GM18858 (cell line): Measurements from ENCODE around the gene PRODH.
"Not testable (repeated sequence)": the region's sequence is repeated elsewhere in the genome, so short reads cannot be mapped to it uniquely, and the experiment has no call there.

ENCODE experiments used
- ATAC-seq: cut with Tn5 transposase; IDR thresholded peaks from one replicate; pipeline ENCODE4 v1.9.1; 2021; ENCODE audit not compliant: unreplicated experiment

PRODH gene

DNA sequence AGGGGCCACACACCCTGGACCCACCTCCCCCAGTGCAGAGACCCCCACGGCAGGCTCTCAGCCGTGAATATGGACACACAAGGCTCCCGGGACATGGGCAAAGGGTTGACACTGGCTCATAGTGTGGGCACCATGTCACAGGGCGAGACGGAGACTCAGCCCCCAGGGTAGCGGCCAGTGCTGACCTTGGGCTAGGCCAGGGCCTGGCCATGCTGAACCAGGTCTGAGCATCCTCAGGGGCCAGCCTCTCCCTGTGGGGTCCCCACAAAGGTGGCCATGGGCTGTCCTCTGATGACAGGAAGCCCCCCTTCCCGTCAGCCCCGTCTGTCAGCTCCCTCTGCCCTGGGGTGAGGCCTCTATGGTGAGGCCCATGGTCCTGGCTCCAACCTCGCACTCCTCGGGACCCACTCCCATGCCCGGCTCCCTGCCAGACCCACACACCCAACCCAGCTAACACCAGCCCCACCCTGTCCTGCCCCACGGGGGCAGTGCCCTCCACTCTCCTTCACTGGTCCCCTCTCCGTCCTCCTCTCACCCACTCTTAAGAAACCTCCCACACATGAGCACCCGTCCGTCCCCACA lies 19.0 kb upstream of the PRODH start:
- ATAC-seq = no peak

DNA sequence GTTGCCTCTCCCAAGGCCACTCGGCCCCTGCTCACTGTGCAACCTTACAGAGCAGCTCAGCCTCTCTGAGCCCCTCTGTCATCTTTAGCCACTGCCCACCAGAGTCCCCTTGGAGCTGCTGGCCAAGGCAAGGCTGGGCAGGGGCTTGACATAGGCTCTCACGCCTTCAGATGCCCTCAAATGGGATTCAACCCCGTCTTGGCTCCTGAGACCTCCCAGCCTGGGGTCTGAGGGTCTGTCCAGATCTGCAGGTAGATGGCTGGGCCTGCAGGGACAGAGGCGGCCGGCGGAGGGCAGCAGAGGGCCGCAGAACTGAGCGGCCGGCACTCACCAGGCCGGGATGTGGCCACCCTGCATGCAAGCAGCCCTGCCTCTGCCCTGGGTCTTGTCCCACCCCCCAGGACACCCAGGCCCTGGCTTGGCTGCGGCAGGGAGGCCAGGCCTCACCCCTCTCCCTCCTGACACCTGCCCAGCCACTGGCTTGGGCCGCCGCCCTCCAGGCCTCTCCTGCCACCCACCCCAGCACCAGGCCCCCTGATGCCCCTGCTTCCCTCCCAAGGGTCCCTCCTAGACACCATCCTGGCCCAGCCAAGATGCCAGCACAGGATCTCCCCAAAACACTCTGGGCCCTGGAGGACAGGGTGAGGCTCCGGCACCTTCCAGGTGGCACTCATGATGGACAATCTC lies 18.4 kb upstream of the PRODH start:
- ATAC-seq = not testable (repeated sequence)

DNA sequence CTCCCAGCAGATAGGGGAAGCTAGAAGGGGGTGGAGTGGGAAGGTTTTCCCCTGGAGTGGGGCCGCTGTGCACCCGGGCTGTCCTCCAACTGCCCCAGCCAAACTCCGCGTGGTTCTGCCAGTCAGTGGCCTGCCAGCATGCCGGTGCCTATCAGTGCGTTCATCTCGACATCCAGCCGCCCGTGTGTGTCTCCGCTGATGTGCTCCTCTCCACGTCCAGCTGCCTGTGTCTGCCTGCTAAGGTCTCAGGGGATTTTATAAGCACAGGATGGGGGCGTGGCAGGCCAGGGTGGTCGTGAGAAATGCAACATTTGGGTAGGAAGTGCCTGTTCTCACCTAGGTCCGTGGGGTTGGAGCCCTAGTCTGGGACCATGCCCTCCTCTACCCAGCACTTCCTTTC lies 17.0 kb upstream of the PRODH start:
- not testable (repeated sequence) for ATAC-seq

DNA sequence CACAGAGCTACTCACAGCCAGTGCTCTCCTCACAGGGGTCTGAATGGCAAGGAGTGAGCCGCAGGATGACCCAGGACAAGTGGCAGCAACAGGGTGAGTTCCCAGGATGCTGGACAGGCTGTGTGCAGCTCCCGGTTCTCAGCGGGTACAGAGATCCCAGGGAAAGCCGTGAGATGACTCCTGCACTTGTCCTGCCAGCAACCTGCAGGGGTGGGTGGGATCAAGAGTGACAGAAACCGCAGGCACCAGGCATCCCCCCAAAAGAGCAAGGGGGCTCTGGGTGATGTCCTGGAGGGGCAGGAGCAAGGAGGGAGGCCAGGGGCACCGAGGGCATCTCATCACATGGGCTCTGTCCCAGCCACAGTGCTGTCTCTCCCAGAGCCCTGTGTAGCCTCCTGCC lies 15.9 kb upstream of the PRODH start:
- ATAC-seq = no peak

DNA sequence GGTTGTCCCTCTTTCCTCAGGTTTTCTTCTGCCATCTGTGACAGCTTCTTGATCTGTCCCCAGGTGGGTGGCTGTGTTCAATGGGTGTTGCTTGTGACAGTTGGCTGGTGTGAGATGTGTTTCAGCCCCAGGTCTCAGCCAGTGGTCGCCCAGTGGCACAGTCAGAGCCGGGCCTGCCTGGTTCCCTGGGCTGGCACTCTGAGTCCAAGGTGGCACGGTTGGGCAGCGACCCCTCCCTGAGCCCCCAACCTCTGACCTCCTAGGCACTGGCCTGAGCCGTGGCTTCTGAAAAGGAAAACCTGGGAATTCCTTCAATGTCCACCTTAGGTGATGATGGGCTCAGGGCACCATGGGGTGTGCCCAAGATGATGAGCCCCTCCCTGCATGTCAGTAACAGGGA lies 14.0 kb upstream of the PRODH start:
- ATAC-seq = no peak

DNA sequence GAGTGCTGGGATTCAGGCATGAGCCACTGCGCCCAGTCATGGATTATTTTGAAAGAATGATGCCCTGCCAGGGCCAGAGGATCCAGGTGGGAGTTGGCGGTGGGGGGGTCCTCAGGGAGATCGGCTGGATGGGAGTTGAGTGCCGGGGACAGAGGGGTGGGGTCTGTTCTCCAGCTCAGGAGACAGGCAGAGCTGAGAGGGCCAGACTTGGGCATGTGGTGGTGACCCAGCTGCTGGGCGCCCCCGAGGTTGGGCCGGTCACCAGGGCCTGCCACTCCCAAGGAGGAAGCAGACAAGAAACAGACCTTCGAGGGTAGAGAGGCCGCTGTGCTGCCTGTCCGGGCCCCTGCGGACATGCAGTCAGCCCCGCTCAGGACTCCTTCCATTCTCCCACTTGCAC lies 11.8 kb upstream of the PRODH start:
- no peak for ATAC-seq

DNA sequence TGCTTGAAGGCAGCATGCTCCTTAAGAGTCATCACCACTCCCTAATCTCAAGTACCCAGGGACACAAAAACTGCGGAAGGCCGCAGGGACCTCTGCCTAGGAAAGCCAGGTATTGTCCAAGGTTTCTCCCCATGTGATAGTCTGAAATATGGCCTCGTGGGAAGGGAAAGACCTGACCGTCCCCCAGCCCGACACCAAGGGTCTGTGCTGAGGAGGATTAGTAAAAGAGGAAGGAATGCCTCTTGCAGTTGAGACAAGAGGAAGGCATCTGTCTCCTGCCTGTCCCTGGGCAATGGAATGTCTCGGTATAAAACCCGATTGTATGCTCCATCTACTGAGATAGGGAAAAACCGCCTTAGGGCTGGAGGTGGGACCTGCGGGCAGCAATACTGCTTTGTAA lies 11.0 kb upstream of the PRODH start:
- not testable (repeated sequence) for ATAC-seq

DNA sequence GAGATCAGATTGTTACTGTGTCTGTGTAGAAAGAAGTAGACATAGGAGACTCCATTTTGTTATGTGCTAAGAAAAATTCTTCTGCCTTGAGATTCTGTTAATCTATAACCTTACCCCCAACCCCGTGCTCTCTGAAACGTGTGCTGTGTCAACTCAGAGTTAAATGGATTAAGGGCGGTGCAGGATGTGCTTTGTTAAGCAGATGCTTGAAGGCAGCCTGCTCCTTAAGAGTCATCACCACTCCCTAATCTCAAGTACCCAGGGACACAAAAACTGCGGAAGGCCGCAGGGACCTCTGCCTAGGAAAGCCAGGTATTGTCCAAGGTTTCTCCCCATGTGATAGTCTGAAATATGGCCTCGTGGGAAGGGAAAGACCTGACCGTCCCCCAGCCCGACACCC lies 2.6 kb upstream of the PRODH start:
- ATAC-seq = not testable (repeated sequence)

DNA sequence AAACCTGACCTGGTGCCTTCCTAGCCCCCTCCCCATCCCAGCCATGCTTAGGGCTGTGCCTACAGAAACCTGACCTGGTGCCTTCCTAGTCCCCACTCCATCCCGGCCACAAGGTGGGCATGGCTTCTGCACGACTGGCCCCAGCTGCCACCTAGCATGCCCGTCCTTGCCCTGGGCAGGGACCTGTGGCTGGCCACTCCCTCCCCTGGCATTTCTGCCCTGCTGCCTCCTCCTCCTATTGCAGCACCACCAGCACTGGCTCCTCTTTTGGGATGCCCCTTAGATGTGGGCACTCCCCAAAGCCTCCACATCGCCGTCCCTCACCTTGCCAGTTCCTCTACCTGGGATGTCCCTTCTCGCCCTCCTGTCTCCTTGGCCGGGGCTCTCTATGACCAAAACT lies 1.4 kb downstream of the PRODH start:
- not testable (repeated sequence) for ATAC-seq

DNA sequence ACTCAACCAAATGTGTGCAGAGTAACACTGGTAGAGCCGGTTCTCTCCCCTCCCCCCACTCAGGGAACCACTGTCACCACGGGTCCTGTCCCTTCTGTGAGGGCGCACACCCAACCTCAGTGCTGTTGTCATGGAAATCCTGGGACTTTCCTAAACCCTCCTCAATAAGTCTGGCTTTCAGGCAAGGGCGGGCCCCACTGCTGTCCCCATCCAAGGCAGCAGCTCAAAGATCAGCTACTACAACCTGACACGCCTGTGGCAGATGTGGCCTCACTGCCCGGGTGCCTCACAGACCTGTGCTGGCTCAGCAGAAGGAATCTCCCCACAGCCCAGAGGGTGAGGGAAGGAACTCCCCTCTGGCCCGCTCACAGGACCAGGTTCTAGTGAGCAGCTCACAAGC lies 2.2 kb downstream of the PRODH start:
- no peak for ATAC-seq

DNA sequence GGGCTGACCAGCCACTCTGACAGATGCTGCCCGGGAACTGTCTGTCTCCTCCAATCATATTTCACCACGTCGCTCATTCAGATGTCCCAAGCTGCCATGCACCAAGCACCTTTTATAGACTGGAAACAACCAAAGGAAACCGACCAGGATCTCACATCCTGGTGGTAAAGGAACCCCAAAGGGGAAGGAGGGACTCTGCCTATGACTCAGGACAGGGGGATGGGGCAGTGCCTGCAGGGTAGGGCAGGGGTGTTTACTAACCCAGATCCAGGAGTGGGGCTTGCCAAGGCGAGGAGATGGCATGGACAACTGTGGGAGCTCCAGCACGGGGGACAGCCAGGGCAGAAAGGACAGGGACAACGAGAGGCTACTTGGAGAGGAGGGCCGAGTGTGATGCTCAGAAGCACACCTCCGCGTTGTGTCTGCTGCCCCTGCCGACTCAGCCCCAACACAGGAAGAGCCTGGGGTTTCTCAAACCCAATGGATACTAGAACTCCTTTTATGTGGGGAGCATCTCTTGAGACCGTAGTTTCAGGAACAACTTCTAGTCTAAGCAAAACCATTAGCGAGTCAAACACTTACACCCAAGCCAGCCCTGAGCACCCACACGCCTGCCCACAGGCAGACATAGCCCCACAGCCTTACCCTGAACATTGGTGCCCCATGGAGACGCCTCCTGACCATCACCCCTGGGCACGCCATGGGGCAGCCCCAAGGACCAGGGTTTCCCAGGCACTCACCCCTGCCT lies 4.0 kb downstream of the PRODH start:
- ATAC-seq = no peak

DNA sequence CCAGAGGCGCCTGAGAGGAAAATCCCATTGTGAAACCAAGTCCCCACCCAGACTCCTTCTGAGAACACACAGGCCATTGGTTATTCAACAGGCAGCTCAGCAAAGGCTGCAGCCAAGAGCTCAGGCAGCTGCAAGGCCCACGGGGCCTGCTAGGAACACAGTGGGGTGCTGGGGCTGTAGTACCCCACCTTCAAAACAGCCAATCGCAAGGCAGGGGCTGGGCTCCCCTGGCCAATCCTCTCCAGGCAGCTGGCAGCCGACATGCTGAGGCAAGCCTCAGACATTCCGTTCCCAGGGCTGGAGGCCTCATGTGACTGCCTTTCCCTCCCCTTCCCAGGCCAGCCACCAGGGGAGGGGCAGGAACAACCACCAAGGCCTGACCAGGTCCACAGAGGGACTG lies 6.6 kb downstream of the PRODH start:
- ATAC-seq = no peak

DNA sequence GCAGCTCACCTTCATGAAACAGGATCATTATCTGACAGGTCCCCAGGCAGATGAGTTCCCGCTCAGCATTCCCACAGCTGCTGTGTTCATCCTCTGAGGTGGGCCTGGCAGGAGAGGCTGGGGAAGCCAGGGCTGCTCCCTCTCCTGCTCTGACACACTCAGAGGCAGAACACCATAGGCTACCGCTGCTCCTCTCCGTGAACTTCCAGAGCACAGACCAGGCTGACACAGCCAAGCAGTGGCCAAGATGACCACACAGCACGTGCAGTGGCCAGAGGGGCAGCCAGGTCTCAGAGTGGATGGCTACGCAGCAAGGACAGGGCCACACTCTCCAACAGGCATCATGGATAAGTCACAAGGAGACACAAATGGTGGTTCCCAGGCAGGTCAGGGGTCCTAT lies 8.5 kb downstream of the PRODH start:
- no peak for ATAC-seq

DNA sequence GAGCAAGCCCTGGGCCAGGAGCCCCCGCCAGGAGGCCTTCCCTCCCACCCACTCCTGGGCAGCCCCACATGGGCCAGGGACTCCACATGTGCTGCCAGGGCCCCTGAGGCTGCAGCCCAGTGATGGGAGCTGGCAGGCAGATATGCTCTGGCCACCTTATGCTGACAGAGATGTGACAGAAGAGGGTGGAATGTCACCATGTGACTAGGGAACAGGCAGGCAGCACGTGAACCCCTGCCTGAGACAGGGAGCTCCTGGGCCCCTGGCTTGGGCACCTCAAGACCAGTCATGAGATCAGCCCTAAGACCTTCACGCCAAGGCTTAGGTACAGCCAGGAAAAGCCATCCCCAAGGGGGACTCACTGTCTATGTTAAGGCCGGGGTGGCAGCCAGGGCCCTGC lies 9.1 kb downstream of the PRODH start:
- no peak for ATAC-seq

DNA sequence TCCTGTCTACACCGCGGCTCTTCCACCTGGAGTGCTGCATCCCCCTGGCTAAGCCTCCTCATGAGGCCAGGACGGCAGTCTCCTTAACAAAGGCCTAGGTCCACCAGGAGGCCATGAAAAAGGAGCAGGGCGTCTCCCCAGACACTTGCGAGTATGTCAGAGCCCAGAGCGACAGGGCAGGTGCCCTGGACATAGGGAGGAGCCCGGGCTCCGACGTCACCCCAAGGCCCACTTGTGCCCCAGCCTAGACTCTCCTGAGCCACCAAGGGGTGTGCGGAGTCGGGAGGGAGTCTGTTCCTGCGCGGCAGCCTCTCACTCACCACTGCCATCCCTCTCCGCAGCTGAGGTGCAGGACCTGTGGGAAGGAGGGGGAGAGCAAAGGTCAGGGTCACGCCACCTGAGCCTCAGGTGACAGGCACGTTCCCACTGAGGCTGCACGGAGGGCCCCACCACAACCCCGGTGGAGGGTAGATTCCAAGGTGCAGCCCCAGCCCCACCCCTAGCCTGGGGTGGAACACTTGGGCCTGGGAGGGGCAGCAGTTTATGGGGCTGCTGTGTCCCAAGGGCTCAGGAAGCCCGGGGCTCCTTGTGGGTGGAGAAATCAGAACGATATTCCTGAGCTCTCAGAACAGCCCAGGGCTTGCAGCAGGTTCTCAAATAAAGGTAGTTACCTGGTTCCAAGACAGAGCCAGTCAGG lies 10.6 kb downstream of the PRODH start:
- no peak for ATAC-seq

DNA sequence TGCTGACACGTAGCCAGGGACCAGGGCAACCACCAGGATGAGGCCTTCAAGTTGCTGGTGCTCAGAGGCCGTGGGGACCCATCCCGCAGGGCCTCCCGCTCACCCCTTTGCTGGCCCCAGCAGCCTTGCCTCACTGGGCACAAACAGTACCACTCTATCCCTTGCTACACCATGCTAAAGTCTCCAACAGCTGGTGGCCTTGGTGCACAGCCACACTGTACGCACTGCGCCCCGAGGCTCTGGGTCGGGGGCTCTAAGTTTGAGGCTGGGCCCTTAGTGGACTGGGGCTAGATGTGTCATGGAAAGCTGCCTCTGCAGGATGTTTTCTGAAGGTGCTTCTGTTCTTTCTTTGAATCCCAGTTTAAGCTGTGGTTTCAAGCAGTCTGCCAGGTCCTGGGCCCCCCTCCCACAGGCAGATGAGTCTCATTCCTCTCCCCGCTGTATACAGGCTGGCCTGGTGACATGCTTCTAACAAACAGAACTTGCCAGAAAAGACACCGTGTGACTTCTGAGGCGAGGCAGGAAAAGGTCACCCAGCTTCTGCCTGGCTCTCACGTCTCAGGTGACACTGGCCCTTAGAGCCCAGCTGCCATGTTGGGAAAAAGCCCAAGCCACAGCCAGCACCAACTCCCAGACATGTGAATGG lies 15.7 kb downstream of the PRODH start:
- ATAC-seq = not testable (repeated sequence)

DNA sequence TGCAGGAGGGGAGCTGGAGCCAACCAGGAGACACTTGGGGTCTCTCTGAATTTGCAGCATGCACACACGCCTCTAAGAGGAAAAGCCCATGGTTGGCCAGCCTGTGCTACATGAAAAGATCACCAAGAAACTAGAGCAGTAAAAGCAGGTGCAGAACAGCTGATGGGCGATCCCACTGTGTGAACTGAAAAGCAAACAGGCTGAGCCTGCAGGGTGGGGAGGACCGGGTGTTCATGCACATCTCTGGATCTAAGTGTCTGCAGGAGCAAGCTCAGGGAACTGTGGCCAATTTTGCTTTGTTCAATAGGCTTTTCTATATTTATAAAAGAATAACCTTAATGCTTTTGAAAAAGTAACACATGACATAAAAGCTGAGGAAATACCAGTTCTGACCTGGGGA lies 18.3 kb downstream of the PRODH start:
- not testable (repeated sequence) for ATAC-seq

DNA sequence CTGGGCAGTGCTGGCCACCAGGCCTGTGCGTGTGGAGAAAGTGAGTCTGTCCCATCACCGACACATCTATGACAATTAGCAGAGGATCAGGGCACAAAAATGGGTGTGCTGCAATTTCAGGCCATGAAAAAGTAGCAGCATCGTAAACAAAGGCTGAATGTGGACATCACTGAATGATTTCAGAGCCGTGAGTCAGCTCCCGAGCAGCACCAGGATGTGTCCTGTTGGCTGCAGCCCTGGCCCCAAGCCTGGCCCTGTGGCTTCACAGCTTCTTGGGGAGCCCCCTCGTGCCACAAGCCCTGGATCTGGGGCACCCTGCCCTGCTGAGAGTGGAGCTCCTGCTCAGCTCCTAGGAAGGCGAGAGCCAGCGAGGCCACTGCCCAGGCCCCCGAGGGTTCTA lies 20.5 kb downstream of the PRODH start:
- not testable (repeated sequence) for ATAC-seq

DNA sequence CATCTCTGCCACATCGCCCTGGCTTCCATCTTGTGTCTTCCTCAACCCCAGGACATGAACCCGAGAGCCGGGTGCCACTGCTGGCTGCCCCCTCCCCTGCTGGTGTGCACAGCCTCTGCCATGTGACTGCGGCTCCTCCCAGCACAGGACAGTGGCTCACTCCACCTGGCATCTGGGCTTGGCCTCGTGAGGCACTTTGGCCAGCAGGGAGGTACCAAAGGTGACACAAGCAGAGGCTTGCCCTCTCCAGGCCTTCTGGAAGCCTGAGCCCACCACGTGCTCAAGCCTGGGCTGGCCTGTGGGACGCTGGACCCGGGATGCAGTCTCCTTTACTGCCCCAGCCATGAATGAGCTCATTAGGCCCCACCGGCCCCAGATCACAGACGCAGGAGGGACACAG lies 21.5 kb downstream of the PRODH start:
- not testable (repeated sequence) for ATAC-seq

DNA sequence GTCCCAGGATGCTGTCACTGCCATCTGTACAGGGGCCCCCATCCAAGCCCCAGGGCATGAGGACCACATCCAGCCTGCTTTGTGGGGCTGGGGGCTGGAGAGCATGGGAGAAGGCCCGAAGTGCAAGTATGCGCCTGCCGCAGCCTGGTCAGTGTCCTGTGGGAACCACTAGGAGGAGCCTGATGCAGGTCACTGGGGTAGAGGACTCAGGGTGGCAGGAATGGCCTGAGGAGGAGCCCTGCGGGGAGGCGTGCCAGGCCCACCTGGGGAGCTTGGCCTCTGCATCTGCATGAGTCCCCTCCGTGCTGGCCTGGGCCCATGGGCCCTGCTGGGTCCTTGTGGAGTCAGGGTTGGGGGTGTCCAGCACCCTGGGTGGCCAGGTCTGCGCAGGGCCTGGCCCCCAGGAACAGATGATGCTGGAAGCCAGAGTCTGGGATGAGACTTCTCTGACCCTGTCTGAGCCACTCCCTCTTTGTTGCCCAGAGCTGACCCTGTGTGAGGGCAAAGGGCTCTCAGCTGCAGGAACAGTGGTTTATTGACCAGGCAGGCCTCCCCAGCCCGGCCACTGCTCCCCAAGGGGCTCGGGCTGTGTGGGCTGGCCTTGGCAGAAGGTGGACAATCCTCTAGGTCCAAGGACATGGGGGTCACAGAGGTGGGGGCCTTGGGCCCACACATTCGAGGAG lies 23.7 kb downstream of the PRODH start:
- not testable (repeated sequence) for ATAC-seq

DNA sequence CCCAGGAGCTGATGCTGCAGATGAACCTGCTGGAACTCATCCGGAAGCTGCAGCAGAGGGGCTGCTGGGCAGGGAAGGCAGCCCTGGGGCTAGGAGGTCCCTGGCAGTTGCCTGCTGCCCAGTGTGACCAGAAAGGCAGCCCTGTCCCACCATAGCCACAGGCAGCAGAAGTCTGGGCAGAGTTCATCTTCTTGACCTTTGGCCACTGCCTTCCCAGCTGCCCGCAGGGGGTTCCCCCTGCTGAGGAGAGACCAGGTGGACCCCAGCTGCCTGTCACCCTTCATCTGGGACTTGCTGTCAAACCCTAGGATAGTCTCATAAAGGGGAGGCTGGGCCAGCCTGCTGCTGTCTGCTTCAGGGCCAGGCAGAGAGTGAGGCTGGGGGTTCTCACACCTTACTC lies 24.6 kb downstream of the PRODH start:
- not testable (repeated sequence) for ATAC-seq
